Testis (tissue), 2 donors: ENCODE results near the gene DAB2IP.

ENCODE experiments used
- CTCF ChIP-seq, 3 experiments: fragments of 450-650 bp in 2 of 3; fragments of 200-600 bp in 1 of 3; sonication (generic) in 1 of 3; IDR thresholded peaks; one replicate each; pipeline ENCODE4 v1.5.1; 2016 to 2019; ENCODE audit warnings: antibody characterized with exemption in 3 of 3, mild to moderate bottlenecking in 2 of 3, moderate library complexity in 1 of 3
- POLR2A ChIP-seq: fragments of 450-650 bp; IDR thresholded peaks from one replicate; pipeline ENCODE4 v1.6.1; 2017; ENCODE audit warnings: antibody characterized with exemption, mild to moderate bottlenecking, moderate library complexity

- no peak for TF ChIP-seq CTCF (IDR thresholded peaks at IDR 0.05)
- no peak for TF ChIP-seq POLR2A
Observed at GRCh38 chr9:121675381-121675780, 23.9 kb downstream of the DAB2IP start.
